ENCODE data around the gene EFNA5. TPM values are rescaled to one million over a fixed set of nuclear protein-coding genes. Genes with fewer than 3 reads are reported as not detected.

The EFNA5 gene
- total RNA-seq, 4 donors from 2014 or later, result 2.4 to 9.2 (median 3.9) TPM

DNA sequence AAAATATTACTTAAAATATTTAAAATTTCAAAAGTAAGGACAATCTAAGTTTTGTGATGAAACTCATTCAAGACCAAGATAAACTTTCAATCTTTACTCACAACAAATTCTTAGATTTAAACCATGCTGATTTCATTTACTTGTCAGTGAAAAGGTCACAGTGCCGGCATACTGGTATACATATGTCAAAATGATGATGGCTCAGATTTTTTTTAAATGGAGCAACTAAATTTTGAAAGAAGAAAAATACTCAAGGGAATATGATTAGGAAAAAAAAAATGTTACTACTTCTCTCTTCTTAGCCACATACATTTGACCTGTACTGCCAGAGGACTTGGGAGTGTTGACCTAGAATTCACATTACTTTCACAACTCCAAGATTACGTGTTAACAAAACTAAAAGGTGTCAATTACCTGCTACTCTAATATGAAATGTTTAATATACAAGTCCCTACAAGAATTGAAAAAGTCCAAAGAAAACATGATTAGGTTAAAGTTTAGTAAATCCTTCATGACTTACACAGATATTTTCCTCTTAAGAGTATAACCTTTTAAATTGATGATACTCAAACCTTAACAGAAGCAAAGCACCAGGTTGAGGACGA, 4.6 kb downstream of the EFNA5 start:
- no peak overlapping the region for H3K4me3 ChIP-seq
- peaks cover 31% of the 10 kb centered on the region for H3K27me3 ChIP-seq
- ATAC-seq, result no peak
- no peaks in the 10 kb centered on the region for H3K36me3 ChIP-seq
- H3K27ac ChIP-seq, result no peak overlapping the region
- peaks cover 0 to 26% (median 8%) of the 10 kb centered on the region in 3 donors for H3K4me1 ChIP-seq
- H3K9me3 ChIP-seq, result no peaks in the 10 kb centered on the region
- WGBS, 2 donors (ENCODE audit: low coverage in 1 of 2), result 71 to 75% methylated on average over 3 of the region's 3 CpGs
- no peak for TF ChIP-seq POLR2AphosphoS5 (IDR thresholded peaks at IDR 0.05)
- TF ChIP-seq CTCF (IDR thresholded peaks at IDR 0.05), result no peak
- no peak for TF ChIP-seq POLR2A (IDR thresholded peaks at IDR 0.05)
- no peak for TF ChIP-seq EP300 (IDR thresholded peaks at IDR 0.05)

DNA sequence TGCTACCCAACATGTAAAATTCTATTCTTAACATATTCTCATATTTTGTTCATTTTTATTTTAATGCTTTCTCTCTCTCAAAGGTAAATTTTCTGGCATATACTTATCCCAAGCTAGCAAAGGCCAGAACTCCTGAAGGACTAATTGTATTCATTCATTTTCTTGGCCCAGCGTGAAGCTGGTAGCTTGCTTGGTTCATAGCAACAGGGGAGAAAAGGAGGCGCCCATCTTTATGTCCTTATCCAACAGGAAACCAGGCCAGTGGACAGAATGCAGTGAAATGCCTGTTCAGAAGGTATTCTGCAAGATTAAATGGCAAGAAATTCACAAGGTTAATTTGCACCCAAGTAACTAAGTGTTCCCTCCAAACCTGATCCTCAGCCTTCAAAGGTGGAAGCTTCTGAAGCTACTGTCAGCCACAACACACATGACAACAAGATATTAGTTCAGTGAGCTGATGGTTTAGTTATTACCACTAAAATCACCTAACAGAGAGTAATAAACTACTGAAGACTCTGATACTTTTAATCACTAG, 5.6 kb downstream of the EFNA5 start:
- no peak for TF ChIP-seq EP300 (IDR thresholded peaks at IDR 0.05)
- Histone ChIP-seq H3K27me3 (peaks cover 21% of the 10 kb centered on the region), H3K4me1 (peaks cover 0 to 15% (median 2%) of the 10 kb centered on the region in 3 donors), H3K36me3 (no peaks in the 10 kb centered on the region), H3K27ac (no peak overlapping the region), H3K4me3 (no peak overlapping the region), H3K9me3 (no peaks in the 10 kb centered on the region)
- 83 to 93% methylated on average over 1 to 2 of the region's 2 CpGs for WGBS, 2 donors (ENCODE audit: low coverage in 1 of 2)
- ATAC-seq, result no peak

GRCh38 chr5:107663697-107664096, 7.0 kb downstream of the EFNA5 start:
- Histone ChIP-seq H3K4me3 (no peak overlapping the region), H3K27me3 (peaks cover 7% of the 10 kb centered on the region), H3K36me3 (no peaks in the 10 kb centered on the region), H3K4me1 (peaks cover 0 to 1% (median 0%) of the 10 kb centered on the region in 3 donors), H3K27ac (no peak overlapping the region), H3K9me3 (no peaks in the 10 kb centered on the region)
- WGBS, 2 donors (ENCODE audit: low coverage in 1 of 2), result 64 to 89% methylated on average over 1 of the region's 1 CpG
- ATAC-seq, result no peak
- no peak for TF ChIP-seq EP300 (IDR thresholded peaks at IDR 0.05)

- no peaks in the 10 kb centered on the region for H3K9me3 ChIP-seq
- 63 to 85% methylated on average over 1 of the region's 1 CpG for WGBS, 2 donors (ENCODE audit: low coverage in 1 of 2)
- H3K27me3 ChIP-seq, result no peaks in the 10 kb centered on the region
- H3K36me3 ChIP-seq, result no peaks in the 10 kb centered on the region
- TF ChIP-seq EP300 (IDR thresholded peaks at IDR 0.05) (no peak), POLR2AphosphoS5 (IDR thresholded peaks at IDR 0.05) (no peak), POLR2A (IDR thresholded peaks at IDR 0.05) (no peak)
- H3K4me3 ChIP-seq, result no peak overlapping the region
- H3K4me1 ChIP-seq, result no peaks in the 10 kb centered on the region
- H3K27ac ChIP-seq, result no peak overlapping the region
- no peak for ATAC-seq
Measured at GRCh38 chr5:107661650-107662044, 9.1 kb downstream of the EFNA5 start.

DNA sequence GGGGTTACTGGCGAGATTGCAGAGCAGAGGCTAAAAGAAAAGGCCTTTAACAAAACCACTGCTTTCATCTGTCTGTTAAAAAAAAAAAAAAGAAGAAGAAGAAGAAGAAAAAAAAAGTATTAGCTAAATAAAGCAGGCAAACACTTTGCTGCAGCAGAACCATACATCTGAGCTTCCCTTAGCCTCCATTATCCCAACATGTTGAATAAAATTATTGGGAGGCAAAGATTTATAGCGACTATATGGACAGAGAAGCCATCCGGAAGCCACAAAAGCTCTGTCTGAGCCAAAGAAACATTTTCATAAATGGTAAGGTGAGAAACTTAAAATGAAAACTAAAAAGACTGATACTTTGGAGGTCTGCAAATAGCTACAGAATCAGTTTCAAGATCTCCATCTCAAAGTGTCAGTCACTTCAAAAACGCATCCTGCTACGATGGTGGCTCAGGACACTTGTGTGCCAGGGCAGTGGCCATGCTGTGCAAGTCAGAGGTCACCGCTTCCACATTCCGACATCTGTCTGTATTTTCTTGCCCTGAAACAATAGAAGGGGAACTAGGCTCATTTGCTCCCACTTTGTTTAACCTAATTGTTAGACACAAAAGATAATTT, 9.6 kb downstream of the EFNA5 start:
- H3K36me3 ChIP-seq, result no peaks in the 10 kb centered on the region
- no peak overlapping the region for H3K4me3 ChIP-seq
- no peaks in the 10 kb centered on the region for H3K9me3 ChIP-seq
- no peaks in the 10 kb centered on the region for H3K4me1 ChIP-seq
- ATAC-seq, result no peak
- TF ChIP-seq POLR2AphosphoS5 (IDR thresholded peaks at IDR 0.05), result no peak
- TF ChIP-seq POLR2A (IDR thresholded peaks at IDR 0.05), result no peak
- no peak for TF ChIP-seq EP300 (IDR thresholded peaks at IDR 0.05)
- no peak for TF ChIP-seq CTCF (IDR thresholded peaks at IDR 0.05)
- no peaks in the 10 kb centered on the region for H3K27me3 ChIP-seq
- WGBS, 2 donors (ENCODE audit: low coverage in 1 of 2), result 85 to 86% methylated on average over 6 to 7 of the region's 7 CpGs
- no peak overlapping the region for H3K27ac ChIP-seq

DNA sequence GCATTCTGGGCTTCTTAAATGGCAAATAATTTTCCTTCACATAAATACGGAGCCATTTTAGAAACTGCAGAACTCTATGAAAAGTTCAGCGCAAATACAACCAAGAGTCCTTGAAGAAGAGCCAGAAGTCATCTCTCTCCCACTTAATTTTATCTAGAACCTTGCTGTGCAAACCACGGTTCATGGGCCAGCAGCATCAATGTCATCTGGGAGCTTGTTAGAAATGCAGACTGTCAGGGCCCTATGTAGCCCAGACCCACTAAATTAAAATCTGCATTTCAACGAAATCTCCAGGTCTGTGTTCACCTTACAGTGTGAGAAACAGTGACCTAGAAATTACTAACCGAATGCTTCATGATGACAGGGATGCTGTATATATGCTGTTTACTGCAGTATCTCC, 12.2 kb downstream of the EFNA5 start:
- Histone ChIP-seq H3K27me3 (no peaks in the 10 kb centered on the region), H3K27ac (no peak overlapping the region), H3K36me3 (no peaks in the 10 kb centered on the region), H3K4me3 (no peak overlapping the region), H3K4me1 (no peaks in the 10 kb centered on the region), H3K9me3 (no peaks in the 10 kb centered on the region)
- 81 to 96% methylated on average over 3 to 5 of the region's 5 CpGs for WGBS, 2 donors (ENCODE audit: low coverage in 1 of 2)
- TF ChIP-seq POLR2A (IDR thresholded peaks at IDR 0.05) (no peak), CTCF (IDR thresholded peaks at IDR 0.05) (no peak), EP300 (IDR thresholded peaks at IDR 0.05) (no peak), POLR2AphosphoS5 (IDR thresholded peaks at IDR 0.05) (no peak)
- ATAC-seq, result no peak

Data from gastroesophageal sphincter (tissue), 4 donors.